Measurements from ENCODE around the gene FAM120A. TPM values are rescaled to one million over a fixed set of nuclear protein-coding genes. Genes with fewer than 3 reads are reported as not detected.

FAM120A gene
- total and polyA plus RNA-seq, 2 of the 13 experiments (the other 11 are each of a cell fraction or from before 2014, with no cell fraction given), result 41.3 to 44.4 TPM

- no peak for TF ChIP-seq PLSCR1 (CRISPR knock-in tag; IDR thresholded peaks at IDR 0.05; ENCODE audit: borderline replicate concordance)
- no peak for TF ChIP-seq NPAS2 (CRISPR knock-in tag; IDR thresholded peaks at IDR 0.05; ENCODE audit: borderline replicate concordance)
- TF ChIP-seq, protein P1, sequence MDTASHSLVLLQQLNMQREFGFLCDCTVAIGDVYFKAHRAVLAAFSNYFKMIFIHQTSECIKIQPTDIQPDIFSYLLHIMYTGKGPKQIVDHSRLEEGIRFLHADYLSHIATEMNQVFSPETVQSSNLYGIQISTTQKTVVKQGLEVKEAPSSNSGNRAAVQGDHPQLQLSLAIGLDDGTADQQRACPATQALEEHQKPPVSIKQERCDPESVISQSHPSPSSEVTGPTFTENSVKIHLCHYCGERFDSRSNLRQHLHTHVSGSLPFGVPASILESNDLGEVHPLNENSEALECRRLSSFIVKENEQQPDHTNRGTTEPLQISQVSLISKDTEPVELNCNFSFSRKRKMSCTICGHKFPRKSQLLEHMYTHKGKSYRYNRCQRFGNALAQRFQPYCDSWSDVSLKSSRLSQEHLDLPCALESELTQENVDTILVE (CRISPR knock-in tag; IDR thresholded peaks at IDR 0.05), result peak; percentile 41; the same call in 1 of the 2 replicates
- no peak for TF ChIP-seq NFE2L2 (IDR thresholded peaks at IDR 0.05; ENCODE audit: low read length)
- no peak for TF ChIP-seq ZNF652 (CRISPR knock-in tag; IDR thresholded peaks at IDR 0.05; ENCODE audit: borderline replicate concordance, low read depth)
- peak; percentile 78; the same call in 1 of the 2 replicates for TF ChIP-seq ETV5 (CRISPR knock-in tag; IDR thresholded peaks at IDR 0.05; ENCODE audit: borderline replicate concordance)
- TF ChIP-seq MAX (IDR thresholded peaks at IDR 0.05), result 0 out of 2 replicates have a peak, but pooled peaks have one; percentile 18
- TF ChIP-seq GMEB1 (CRISPR knock-in tag; IDR thresholded peaks at IDR 0.05; ENCODE audit: borderline replicate concordance), result peak; percentile 85; the same call in 1 of the 2 replicates
- TF ChIP-seq PBX3 (CRISPR knock-in tag; IDR thresholded peaks at IDR 0.05; ENCODE audit: borderline replicate concordance), result 0 out of 2 replicates have a peak, but pooled peaks have one; percentile 44
- TF ChIP-seq NCOR1 (IDR thresholded peaks at IDR 0.05; ENCODE audit: borderline replicate concordance, low read length), result no peak
- peak; percentile 86 for TF ChIP-seq SALL1 (CRISPR knock-in tag; IDR thresholded peaks at IDR 0.05)
- no peak for TF ChIP-seq NFIB (CRISPR knock-in tag; IDR thresholded peaks at IDR 0.05; ENCODE audit: borderline replicate concordance)
- peak; percentile 99 for TF ChIP-seq ZFX (CRISPR knock-in tag; IDR thresholded peaks at IDR 0.05; ENCODE audit: low read depth)
- no peak for TF ChIP-seq TOE1 (CRISPR knock-in tag; IDR thresholded peaks at IDR 0.05)
- TF ChIP-seq ERF (CRISPR knock-in tag; IDR thresholded peaks at IDR 0.05), result peak; percentile 90
- no peak for TF ChIP-seq ZNF24 (IDR thresholded peaks at IDR 0.05)
- peak; percentile 71; the same call in 1 of the 2 replicates for TF ChIP-seq ZNF790 (CRISPR knock-in tag; IDR thresholded peaks at IDR 0.05; ENCODE audit: borderline replicate concordance)
- peak; percentile 83 for TF ChIP-seq THAP11 (CRISPR knock-in tag; IDR thresholded peaks at IDR 0.05)
- TF ChIP-seq, protein P2, sequence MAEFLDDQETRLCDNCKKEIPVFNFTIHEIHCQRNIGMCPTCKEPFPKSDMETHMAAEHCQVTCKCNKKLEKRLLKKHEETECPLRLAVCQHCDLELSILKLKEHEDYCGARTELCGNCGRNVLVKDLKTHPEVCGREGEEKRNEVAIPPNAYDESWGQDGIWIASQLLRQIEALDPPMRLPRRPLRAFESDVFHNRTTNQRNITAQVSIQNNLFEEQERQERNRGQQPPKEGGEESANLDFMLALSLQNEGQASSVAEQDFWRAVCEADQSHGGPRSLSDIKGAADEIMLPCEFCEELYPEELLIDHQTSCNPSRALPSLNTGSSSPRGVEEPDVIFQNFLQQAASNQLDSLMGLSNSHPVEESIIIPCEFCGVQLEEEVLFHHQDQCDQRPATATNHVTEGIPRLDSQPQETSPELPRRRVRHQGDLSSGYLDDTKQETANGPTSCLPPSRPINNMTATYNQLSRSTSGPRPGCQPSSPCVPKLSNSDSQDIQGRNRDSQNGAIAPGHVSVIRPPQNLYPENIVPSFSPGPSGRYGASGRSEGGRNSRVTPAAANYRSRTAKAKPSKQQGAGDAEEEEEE (CRISPR knock-in tag; IDR thresholded peaks at IDR 0.05; ENCODE audit: borderline replicate concordance), result 0 out of 2 replicates have a peak, but pooled peaks have one; percentile 19
- TF ChIP-seq KLF6 (CRISPR knock-in tag; IDR thresholded peaks at IDR 0.05), result peak; percentile 63; the same call in 1 of the 2 replicates
- no peak; the same call in 1 of the 2 replicates for TF ChIP-seq NR2C2 (CRISPR knock-in tag; IDR thresholded peaks at IDR 0.05; ENCODE audit: borderline replicate concordance)
- TF ChIP-seq RAD21 (CRISPR knock-in tag; IDR thresholded peaks at IDR 0.05), result peak; percentile 80
- no peak for TF ChIP-seq NFIC (IDR thresholded peaks at IDR 0.05; ENCODE audit: low read length)
These were observed 115.2 kb downstream of the FAM120A start (continued) for GRCh38 chr9:93566408-93567270.

Measured in HepG2 (cell line).